ENCODE data around the gene TARBP2. TPM values are rescaled to one million over a fixed set of nuclear protein-coding genes. Genes with fewer than 3 reads are reported as not detected.

The TARBP2 gene
- total RNA-seq: 10 to 100 TPM in 2 of 4 donors, 1 to 10 TPM in 2; 7.6 to 10.8 (median 10.4) TPM
- polyA plus RNA-seq: 10 to 100 TPM; 10.2 to 23.3 (median 21.2) TPM
- long read RNA-seq, donor 1, partial matches to known transcripts: 1 of 4 reads
- long read RNA-seq, donor 1, other reads (novel, unspliced or antisense): 2 of 4 reads
- long read RNA-seq, donor 2, transcript TARBP2-201 (9 exons, 1,867 nt): major isoform, 9 of 20 reads
- long read RNA-seq, donor 2, partial matches to known transcripts: 3 of 20 reads
- long read RNA-seq, donor 2, other reads (novel, unspliced or antisense): 7 of 20 reads

GRCh38 chr12:53500776-53501614 lies at the start of gene TARBP2:
TARBP2 (plus strand) TSS chr12:53501283; CDS start chr12:53501409, 126 bp downstream.
- peaks cover 0 to 23% of the 10 kb centered on the region in 2 donors for H3K36me3 ChIP-seq (ENCODE audit: insufficient read depth in 1 of 2, low read depth in 1 of 2)
- DNase-seq: peak; percentile 97 to 98
- intact Hi-C loops (cut with DNase I): loop anchor here in 1 of 2 donors (2.0 kb wide), 1 partner anchor 176 kb away; no protein-coding TSS in a partner anchor
- peak; percentile 87 to 89 (median 88) for ATAC-seq
- peak within 1 kb of the TSS; percentile 96 for H3K27ac ChIP-seq
- WGBS, 3 donors: 0 to 1% (median 0%) methylated on average over 44 to 74 of the region's 74 CpGs
- H3K27me3 ChIP-seq (ENCODE audit: insufficient read depth in 3 of 3, low read length in 2 of 3): no peaks in the 10 kb centered on the region
- H3K4me1 ChIP-seq: peaks cover 20% of the 10 kb centered on the region
- no peak for TF ChIP-seq CTCF (IDR thresholded peaks at IDR 0.05)
- H3K4me3 ChIP-seq: peak within 1 kb of the TSS; percentile 85
- no peaks in the 10 kb centered on the region for H3K9me3 ChIP-seq

GRCh38 chr12:53451661-53452158 lies 49.4 kb upstream of the TARBP2 start, which contains the start of gene PCBP2:
PCBP2 (plus strand) TSS chr12:53452102; CDS start chr12:53454801, 2,699 bp downstream.
- Histone ChIP-seq H3K9me3 (no peaks in the 10 kb centered on the region), H3K27me3 (ENCODE audit: insufficient read depth in 3 of 3, low read length in 2 of 3) (no peaks in the 10 kb centered on the region), H3K27ac (peak within 1 kb of the TSS; percentile 93), H3K4me1 (peaks cover 30% of the 10 kb centered on the region), H3K36me3 (ENCODE audit: insufficient read depth in 1 of 2, low read depth in 1 of 2) (peaks cover 14 to 46% of the 10 kb centered on the region in 2 donors), H3K4me3 (peak within 1 kb of the TSS; percentile 83)
- TF ChIP-seq CTCF (IDR thresholded peaks at IDR 0.05): peak; percentile 81
- 0% methylated on average over 27 to 32 of the region's 32 CpGs for WGBS, 3 donors
- ATAC-seq (peak; percentile 93 to 96 (median 94)), DNase-seq (peak; percentile 98 to 99)
- intact Hi-C loops (cut with DNase I): loop anchor here in 1 of 2 donors (5.0 kb wide), 2 partner anchors 46 to 229 kb away; partner anchors contain the start of gene MAP3K12

GRCh38 chr12:53452159-53453077 lies 48.7 kb upstream of the TARBP2 start:
- Histone ChIP-seq H3K27me3 (ENCODE audit: insufficient read depth in 3 of 3, low read length in 2 of 3) (no peaks in the 10 kb centered on the region), H3K27ac (peak overlapping the region; percentile 93), H3K9me3 (no peaks in the 10 kb centered on the region), H3K4me3 (peak overlapping the region; percentile 83), H3K36me3 (ENCODE audit: insufficient read depth in 1 of 2, low read depth in 1 of 2) (peaks cover 17 to 46% of the 10 kb centered on the region in 2 donors), H3K4me1 (peaks cover 38% of the 10 kb centered on the region)
- DNase-seq: peak; percentile 91 to 96
- peak; percentile 26 for TF ChIP-seq CTCF (IDR thresholded peaks at IDR 0.05)
- ATAC-seq: peak; percentile 78 to 87 (median 80)
- 0% methylated on average over 54 to 70 of the region's 82 CpGs for WGBS, 3 donors
- intact Hi-C loops (cut with DNase I): loop anchor here in 1 of 2 donors (1.0 to 5.0 kb wide), 3 partner anchors 23 to 230 kb away; partner anchors contain the start of gene MAP3K12
